ENCODE results near the gene PRR14.

PRR14 gene

GRCh38 chr16:30651124-30652004 is 604 bp downstream of the PRR14 start (continued):
- TF ChIP-seq ZSCAN30 (tag by site-specific recombination; IDR thresholded peaks at IDR 0.05), result peak; percentile 93
- no peak for TF ChIP-seq ZNF571 (tag by site-specific recombination; IDR thresholded peaks at IDR 0.05)
- no peak for TF ChIP-seq YY2 (tag by site-specific recombination; IDR thresholded peaks at IDR 0.05)
- TF ChIP-seq MEIS1 (CRISPR knock-in tag; IDR thresholded peaks at IDR 0.05; ENCODE audit: borderline replicate concordance), result no peak
- no peak for TF ChIP-seq ZNF366 (tag by site-specific recombination; conservative IDR thresholded peaks at IDR 0.05)
- no peak for TF ChIP-seq ZSCAN23 (tag by site-specific recombination; IDR thresholded peaks at IDR 0.05)
- TF ChIP-seq ZNF37A (tag by site-specific recombination; IDR thresholded peaks at IDR 0.05), result no peak
- no peak for TF ChIP-seq TCF7L2 (IDR thresholded peaks at IDR 0.05; ENCODE audit: borderline replicate concordance, low read depth, low read length)
- TF ChIP-seq ZNF585B (tag by site-specific recombination; IDR thresholded peaks at IDR 0.05), result no peak
- no peak for TF ChIP-seq ZNF560 (tag by site-specific recombination; IDR thresholded peaks at IDR 0.05; ENCODE audit: borderline replicate concordance)
- TF ChIP-seq, protein P1, sequence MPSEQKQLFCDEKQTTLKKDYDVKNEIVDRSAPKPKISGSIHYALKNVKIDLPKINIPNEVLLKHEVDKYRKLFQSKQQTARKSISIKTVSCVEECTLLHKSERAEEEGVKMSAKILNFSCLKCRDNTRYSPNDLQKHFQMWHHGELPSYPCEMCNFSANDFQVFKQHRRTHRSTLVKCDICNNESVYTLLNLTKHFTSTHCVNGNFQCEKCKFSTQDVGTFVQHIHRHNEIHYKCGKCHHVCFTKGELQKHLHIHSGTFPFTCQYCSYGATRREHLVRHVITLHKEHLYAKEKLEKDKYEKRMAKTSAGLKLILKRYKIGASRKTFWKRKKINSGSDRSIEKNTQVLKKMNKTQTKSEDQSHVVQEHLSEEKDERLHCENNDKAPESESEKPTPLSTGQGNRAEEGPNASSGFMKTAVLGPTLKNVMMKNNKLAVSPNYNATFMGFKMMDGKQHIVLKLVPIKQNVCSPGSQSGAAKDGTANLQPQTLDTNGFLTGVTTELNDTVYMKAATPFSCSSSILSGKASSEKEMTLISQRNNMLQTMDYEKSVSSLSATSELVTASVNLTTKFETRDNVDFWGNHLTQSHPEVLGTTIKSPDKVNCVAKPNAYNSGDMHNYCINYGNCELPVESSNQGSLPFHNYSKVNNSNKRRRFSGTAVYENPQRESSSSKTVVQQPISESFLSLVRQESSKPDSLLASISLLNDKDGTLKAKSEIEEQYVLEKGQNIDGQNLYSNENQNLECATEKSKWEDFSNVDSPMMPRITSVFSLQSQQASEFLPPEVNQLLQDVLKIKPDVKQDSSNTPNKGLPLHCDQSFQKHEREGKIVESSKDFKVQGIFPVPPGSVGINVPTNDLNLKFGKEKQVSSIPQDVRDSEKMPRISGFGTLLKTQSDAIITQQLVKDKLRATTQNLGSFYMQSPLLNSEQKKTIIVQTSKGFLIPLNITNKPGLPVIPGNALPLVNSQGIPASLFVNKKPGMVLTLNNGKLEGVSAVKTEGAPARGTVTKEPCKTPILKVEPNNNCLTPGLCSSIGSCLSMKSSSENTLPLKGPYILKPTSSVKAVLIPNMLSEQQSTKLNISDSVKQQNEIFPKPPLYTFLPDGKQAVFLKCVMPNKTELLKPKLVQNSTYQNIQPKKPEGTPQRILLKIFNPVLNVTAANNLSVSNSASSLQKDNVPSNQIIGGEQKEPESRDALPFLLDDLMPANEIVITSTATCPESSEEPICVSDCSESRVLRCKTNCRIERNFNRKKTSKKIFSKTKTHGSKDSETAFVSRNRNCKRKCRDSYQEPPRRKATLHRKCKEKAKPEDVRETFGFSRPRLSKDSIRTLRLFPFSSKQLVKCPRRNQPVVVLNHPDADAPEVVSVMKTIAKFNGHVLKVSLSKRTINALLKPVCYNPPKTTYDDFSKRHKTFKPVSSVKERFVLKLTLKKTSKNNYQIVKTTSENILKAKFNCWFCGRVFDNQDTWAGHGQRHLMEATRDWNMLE (tag by site-specific recombination; conservative IDR thresholded peaks at IDR 0.05; ENCODE audit: low read depth), result no peak
- no peak for TF ChIP-seq ZNF341 (tag by site-specific recombination; IDR thresholded peaks at IDR 0.05; ENCODE audit: low read depth)
- no peak for TF ChIP-seq ZNF221 (tag by site-specific recombination; IDR thresholded peaks at IDR 0.05; ENCODE audit: borderline replicate concordance)
- TF ChIP-seq ZNF16 (tag by site-specific recombination; IDR thresholded peaks at IDR 0.05; ENCODE audit: low read depth), result no peak
- TF ChIP-seq HIC1 (tag by site-specific recombination; IDR thresholded peaks at IDR 0.05), result no peak; the same call in 1 of the 2 replicates
- TF ChIP-seq ZNF623 (tag by site-specific recombination; IDR thresholded peaks at IDR 0.05), result no peak
- no peak for TF ChIP-seq ZNF112 (tag by site-specific recombination; IDR thresholded peaks at IDR 0.05)
- TF ChIP-seq, protein P2, sequence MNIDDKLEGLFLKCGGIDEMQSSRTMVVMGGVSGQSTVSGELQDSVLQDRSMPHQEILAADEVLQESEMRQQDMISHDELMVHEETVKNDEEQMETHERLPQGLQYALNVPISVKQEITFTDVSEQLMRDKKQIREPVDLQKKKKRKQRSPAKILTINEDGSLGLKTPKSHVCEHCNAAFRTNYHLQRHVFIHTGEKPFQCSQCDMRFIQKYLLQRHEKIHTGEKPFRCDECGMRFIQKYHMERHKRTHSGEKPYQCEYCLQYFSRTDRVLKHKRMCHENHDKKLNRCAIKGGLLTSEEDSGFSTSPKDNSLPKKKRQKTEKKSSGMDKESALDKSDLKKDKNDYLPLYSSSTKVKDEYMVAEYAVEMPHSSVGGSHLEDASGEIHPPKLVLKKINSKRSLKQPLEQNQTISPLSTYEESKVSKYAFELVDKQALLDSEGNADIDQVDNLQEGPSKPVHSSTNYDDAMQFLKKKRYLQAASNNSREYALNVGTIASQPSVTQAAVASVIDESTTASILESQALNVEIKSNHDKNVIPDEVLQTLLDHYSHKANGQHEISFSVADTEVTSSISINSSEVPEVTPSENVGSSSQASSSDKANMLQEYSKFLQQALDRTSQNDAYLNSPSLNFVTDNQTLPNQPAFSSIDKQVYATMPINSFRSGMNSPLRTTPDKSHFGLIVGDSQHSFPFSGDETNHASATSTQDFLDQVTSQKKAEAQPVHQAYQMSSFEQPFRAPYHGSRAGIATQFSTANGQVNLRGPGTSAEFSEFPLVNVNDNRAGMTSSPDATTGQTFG (tag by site-specific recombination; IDR thresholded peaks at IDR 0.05; ENCODE audit: borderline replicate concordance), result no peak
- no peak for TF ChIP-seq ZNF202 (tag by site-specific recombination; IDR thresholded peaks at IDR 0.05; ENCODE audit: borderline replicate concordance)
- TF ChIP-seq ZNF747 (tag by site-specific recombination; IDR thresholded peaks at IDR 0.05), result no peak
- no peak for TF ChIP-seq KLF8 (tag by site-specific recombination; IDR thresholded peaks at IDR 0.05)
- no peak for TF ChIP-seq ZNF830 (tag by site-specific recombination; IDR thresholded peaks at IDR 0.05; ENCODE audit: low read depth)
- no peak for TF ChIP-seq ZFP41 (tag by site-specific recombination; IDR thresholded peaks at IDR 0.05; ENCODE audit: borderline replicate concordance)
- TF ChIP-seq ZNF529 (tag by site-specific recombination; IDR thresholded peaks at IDR 0.05; ENCODE audit: insufficient replicate concordance), result no peak
- TF ChIP-seq PRDM10 (tag by site-specific recombination; IDR thresholded peaks at IDR 0.05), result no peak
